ENCODE data around the gene IGF2BP3.

DNA sequence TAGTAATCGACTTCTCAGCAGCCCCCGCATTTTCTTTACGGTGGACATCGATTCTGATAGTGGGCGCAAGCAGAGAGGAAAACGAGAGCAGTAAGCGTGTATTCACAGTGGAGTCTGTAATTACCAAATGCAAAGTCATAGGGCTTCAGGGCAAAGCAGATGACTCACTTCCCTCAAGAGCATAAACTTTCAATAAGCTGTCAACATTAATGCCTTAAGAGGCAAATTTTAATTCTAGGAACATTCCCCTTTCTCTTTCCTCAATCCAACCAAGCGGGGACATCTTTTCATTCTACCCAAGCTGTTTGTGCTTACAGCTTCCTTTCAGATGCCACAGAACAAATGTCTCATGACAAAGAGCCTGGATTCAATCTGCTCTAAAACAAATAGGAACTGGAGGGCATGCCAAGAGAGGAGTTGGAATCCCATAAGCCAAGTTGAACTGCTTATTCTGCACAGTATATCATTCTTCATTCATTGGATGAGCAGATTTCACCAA lies 122.6 kb downstream of the IGF2BP3 start:
- TF ChIP-seq, protein P1, sequence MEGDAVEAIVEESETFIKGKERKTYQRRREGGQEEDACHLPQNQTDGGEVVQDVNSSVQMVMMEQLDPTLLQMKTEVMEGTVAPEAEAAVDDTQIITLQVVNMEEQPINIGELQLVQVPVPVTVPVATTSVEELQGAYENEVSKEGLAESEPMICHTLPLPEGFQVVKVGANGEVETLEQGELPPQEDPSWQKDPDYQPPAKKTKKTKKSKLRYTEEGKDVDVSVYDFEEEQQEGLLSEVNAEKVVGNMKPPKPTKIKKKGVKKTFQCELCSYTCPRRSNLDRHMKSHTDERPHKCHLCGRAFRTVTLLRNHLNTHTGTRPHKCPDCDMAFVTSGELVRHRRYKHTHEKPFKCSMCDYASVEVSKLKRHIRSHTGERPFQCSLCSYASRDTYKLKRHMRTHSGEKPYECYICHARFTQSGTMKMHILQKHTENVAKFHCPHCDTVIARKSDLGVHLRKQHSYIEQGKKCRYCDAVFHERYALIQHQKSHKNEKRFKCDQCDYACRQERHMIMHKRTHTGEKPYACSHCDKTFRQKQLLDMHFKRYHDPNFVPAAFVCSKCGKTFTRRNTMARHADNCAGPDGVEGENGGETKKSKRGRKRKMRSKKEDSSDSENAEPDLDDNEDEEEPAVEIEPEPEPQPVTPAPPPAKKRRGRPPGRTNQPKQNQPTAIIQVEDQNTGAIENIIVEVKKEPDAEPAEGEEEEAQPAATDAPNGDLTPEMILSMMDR (IDR thresholded peaks at IDR 0.05) = no peak
- TF ChIP-seq TCF7L2 (IDR thresholded peaks at IDR 0.05; ENCODE audit: low read depth, low read length) = no peak
- TF ChIP-seq POLR2AphosphoS5 (IDR thresholded peaks at IDR 0.05; ENCODE audit: low read depth, low read length) = peak; percentile 62; the same call in 1 of the 2 replicates
- TF ChIP-seq, protein P2, sequence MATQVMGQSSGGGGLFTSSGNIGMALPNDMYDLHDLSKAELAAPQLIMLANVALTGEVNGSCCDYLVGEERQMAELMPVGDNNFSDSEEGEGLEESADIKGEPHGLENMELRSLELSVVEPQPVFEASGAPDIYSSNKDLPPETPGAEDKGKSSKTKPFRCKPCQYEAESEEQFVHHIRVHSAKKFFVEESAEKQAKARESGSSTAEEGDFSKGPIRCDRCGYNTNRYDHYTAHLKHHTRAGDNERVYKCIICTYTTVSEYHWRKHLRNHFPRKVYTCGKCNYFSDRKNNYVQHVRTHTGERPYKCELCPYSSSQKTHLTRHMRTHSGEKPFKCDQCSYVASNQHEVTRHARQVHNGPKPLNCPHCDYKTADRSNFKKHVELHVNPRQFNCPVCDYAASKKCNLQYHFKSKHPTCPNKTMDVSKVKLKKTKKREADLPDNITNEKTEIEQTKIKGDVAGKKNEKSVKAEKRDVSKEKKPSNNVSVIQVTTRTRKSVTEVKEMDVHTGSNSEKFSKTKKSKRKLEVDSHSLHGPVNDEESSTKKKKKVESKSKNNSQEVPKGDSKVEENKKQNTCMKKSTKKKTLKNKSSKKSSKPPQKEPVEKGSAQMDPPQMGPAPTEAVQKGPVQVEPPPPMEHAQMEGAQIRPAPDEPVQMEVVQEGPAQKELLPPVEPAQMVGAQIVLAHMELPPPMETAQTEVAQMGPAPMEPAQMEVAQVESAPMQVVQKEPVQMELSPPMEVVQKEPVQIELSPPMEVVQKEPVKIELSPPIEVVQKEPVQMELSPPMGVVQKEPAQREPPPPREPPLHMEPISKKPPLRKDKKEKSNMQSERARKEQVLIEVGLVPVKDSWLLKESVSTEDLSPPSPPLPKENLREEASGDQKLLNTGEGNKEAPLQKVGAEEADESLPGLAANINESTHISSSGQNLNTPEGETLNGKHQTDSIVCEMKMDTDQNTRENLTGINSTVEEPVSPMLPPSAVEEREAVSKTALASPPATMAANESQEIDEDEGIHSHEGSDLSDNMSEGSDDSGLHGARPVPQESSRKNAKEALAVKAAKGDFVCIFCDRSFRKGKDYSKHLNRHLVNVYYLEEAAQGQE (IDR thresholded peaks at IDR 0.05; ENCODE audit: insufficient read depth in 1 of 2, low read depth in 2 of 2, low read length in 1 of 2) = no peak

All from Panc1 (cell line).